Esophagus muscularis mucosa (tissue), 4 donors: ENCODE results near the gene CDH22.

ENCODE experiments used
- CTCF ChIP-seq, 3 experiments: fragments of 200-600 bp in 2 of 3; fragments of 450-650 bp in 1 of 3; sonication (generic) in 2 of 3; IDR thresholded peaks; one replicate each; pipeline ENCODE4 v1.5.1; 2017 to 2019; ENCODE audit warnings: antibody characterized with exemption in 3 of 3, mild to moderate bottlenecking in 2 of 3, moderate library complexity in 1 of 3
- EP300 ChIP-seq: sonication (generic); formaldehyde crosslinking; IDR thresholded peaks from one replicate; pipeline ENCODE4 v1.6.1; 2017; ENCODE audit warnings: antibody characterized with exemption
- POLR2A ChIP-seq: fragments of 450-650 bp; IDR thresholded peaks from one replicate; pipeline ENCODE4 v1.6.1; 2017; ENCODE audit warnings: antibody characterized with exemption, moderate library complexity, mild to moderate bottlenecking, low read depth

GRCh38 chr20:46334303-46334904 is 26.1 kb upstream of the CDH22 start:
- TF ChIP-seq CTCF (IDR thresholded peaks at IDR 0.05) (no peak), POLR2A (no peak), EP300 (no peak)
